Neural cell (in vitro differentiated cells): Measurements from ENCODE around the gene KIF6. TPM values are rescaled to one million over a fixed set of nuclear protein-coding genes. Genes with fewer than 3 reads are reported as not detected.

Experiments
- H2AFZ ChIP-seq: fragments of 200-600, 300-800 bp; sonication (generic), shearing (Covaris generic); 2 replicates; pipeline ENCODE4 v1.6.0; 2014; ENCODE audit warnings: low read depth, mild to moderate bottlenecking, antibody characterized with exemption, low read length, moderate library complexity
- H3F3A ChIP-seq: fragments of 200-600 bp; shearing (Covaris generic); 2 replicates; pipeline ENCODE4 v1.6.1; 2016; ENCODE audit warnings: mild to moderate bottlenecking, moderate library complexity, mixed read lengths, antibody characterized with exemption, low read length; ENCODE audit not compliant: insufficient read depth, poor library complexity, severe bottlenecking
- H3K27ac ChIP-seq: fragments of 200-600, 300-800 bp; sonication (generic), shearing (Covaris generic); 2 replicates; pipeline ENCODE4 v1.5.1; 2014; ENCODE audit warnings: mild to moderate bottlenecking, low read length, moderate library complexity
- H3K27me3 ChIP-seq: fragments of 300-800, 200-600 bp; sonication (generic), shearing (Covaris generic); 2 replicates; pipeline ENCODE4 v1.6.0; 2014; ENCODE audit warnings: mild to moderate bottlenecking, low read depth, low read length, moderate library complexity; ENCODE audit not compliant: insufficient read depth
- H3K36me3 ChIP-seq: fragments of 300-800, 200-600 bp; sonication (generic), shearing (Covaris generic); 2 replicates; pipeline ENCODE4 v1.5.1; 2014; ENCODE audit warnings: mild to moderate bottlenecking, antibody characterized with exemption, low read length, moderate library complexity; ENCODE audit not compliant: insufficient read depth
- H3K4me2 ChIP-seq: fragments of 300-800, 200-600 bp; sonication (generic), shearing (Covaris generic); 2 replicates; pipeline ENCODE4 v1.6.0; 2014; ENCODE audit warnings: mild to moderate bottlenecking, low read length
- H3K4me3 ChIP-seq: fragments of 300-800, 200-600 bp; sonication (generic), shearing (Covaris generic); 2 replicates; pipeline ENCODE4 v1.5.1; 2014; ENCODE audit warnings: mild to moderate bottlenecking, low read length, moderate library complexity
- H3K79me2 ChIP-seq: fragments of 200-600 bp; shearing (Covaris generic); replicated peaks from 2 replicates; pipeline ENCODE4 v1.6.0; 2014; ENCODE audit warnings: mild to moderate bottlenecking, low read length, moderate library complexity; ENCODE audit not compliant: insufficient read depth
- H3K9ac ChIP-seq: fragments of 300-800, 200-600 bp; sonication (generic), shearing (Covaris generic); 2 replicates; pipeline ENCODE4 v1.6.1; 2016; ENCODE audit warnings: mild to moderate bottlenecking, low read length, mixed read lengths
- H3K9me2 ChIP-seq: fragments of 200-600 bp; shearing (Covaris generic); 2 replicates; pipeline ENCODE4 v1.6.1; 2016; ENCODE audit warnings: mild to moderate bottlenecking, low read length, mixed read lengths; ENCODE audit not compliant: insufficient read depth
- H3K9me3 ChIP-seq: fragments of 200-600, 300-800 bp; sonication (generic), shearing (Covaris generic); 2 replicates; pipeline ENCODE4 v1.6.1; 2016; ENCODE audit warnings: mild to moderate bottlenecking, mixed run types, low read length, moderate library complexity, mixed read lengths
- H4K20me1 ChIP-seq: fragments of 200-600 bp; shearing (Covaris generic); 2 replicates; pipeline ENCODE4 v1.6.1; 2016; ENCODE audit warnings: mild to moderate bottlenecking, mixed run types; ENCODE audit not compliant: insufficient read depth
- EP300 ChIP-seq: fragments of 450-650 bp; conservative IDR thresholded peaks from 2 replicates; pipeline ENCODE4 v1.6.1; 2014; ENCODE audit warnings: antibody characterized with exemption, mild to moderate bottlenecking, moderate library complexity; ENCODE audit not compliant: poor library complexity, severe bottlenecking
- EZH2 ChIP-seq: fragments of 200-600, 300-800 bp; shearing (Covaris generic), sonication (generic); IDR thresholded peaks from 2 replicates; pipeline ENCODE4 v1.6.1; 2014; ENCODE audit warnings: antibody characterized with exemption, low read length, borderline replicate concordance, mild to moderate bottlenecking; ENCODE audit not compliant: insufficient read depth, poor library complexity, severe bottlenecking
- MXI1 ChIP-seq: fragments of 450-650 bp; conservative IDR thresholded peaks from 2 replicates; pipeline ENCODE4 v1.6.1; 2014; ENCODE audit warnings: antibody characterized with exemption, mild to moderate bottlenecking; ENCODE audit not compliant: poor library complexity, severe bottlenecking
- POLR2AphosphoS5 ChIP-seq: IDR thresholded peaks from 2 replicates; pipeline ENCODE4 v1.6.1; 2012
- RAD21 ChIP-seq: fragments of 450-650 bp; conservative IDR thresholded peaks from 2 replicates; pipeline ENCODE4 v1.6.1; 2014; ENCODE audit warnings: antibody characterized with exemption, mild to moderate bottlenecking, moderate library complexity
- SMC3 ChIP-seq: fragments of 450-650 bp; conservative IDR thresholded peaks from 2 replicates; pipeline ENCODE4 v1.6.1; 2014; ENCODE audit warnings: antibody characterized with exemption, mild to moderate bottlenecking, moderate library complexity; ENCODE audit not compliant: poor library complexity
- TAF1 ChIP-seq: IDR thresholded peaks from 2 replicates; pipeline ENCODE4 v1.6.1; 2012; ENCODE audit warnings: low read depth
- polyA minus RNA-seq: library from RNA; depleted of rRNA, polyadenylated mRNA; stranded (reverse); fragments of >200 nt; gene quantifications from 2 replicates; pipeline ENCODE4 v1.2.3, GENCODE V29; 2014
- polyA plus RNA-seq: library from polyadenylated mRNA; depleted of rRNA; stranded (reverse); fragments of >200 nt; gene quantifications from 2 replicates; pipeline ENCODE4 v1.2.3, GENCODE V29; 2014
- TF ChIP-seq, protein P1 (sequence below): IDR thresholded peaks from 2 replicates; pipeline ENCODE4 v1.6.1; 2012; ENCODE audit warnings: borderline replicate concordance
- TF ChIP-seq, protein P2 (sequence below): fragments of 450-650 bp; IDR thresholded peaks from 2 replicates; pipeline ENCODE4 v1.5.1; 2014; ENCODE audit warnings: antibody characterized with exemption, mild to moderate bottlenecking, moderate library complexity; ENCODE audit not compliant: poor library complexity, severe bottlenecking

The KIF6 gene
- polyA plus RNA-seq (0.06 and 2.1 TPM in 2 replicates), polyA minus RNA-seq (0.73 and 2.3 TPM in 2 replicates)

- TF ChIP-seq TAF1 (no peak), EZH2 (no peak), RAD21 (peak; percentile 52), POLR2AphosphoS5 (no peak), SMC3 (peak; percentile 57), MXI1 (peak; percentile 88), EP300 (no peak)
- TF ChIP-seq, protein P1, sequence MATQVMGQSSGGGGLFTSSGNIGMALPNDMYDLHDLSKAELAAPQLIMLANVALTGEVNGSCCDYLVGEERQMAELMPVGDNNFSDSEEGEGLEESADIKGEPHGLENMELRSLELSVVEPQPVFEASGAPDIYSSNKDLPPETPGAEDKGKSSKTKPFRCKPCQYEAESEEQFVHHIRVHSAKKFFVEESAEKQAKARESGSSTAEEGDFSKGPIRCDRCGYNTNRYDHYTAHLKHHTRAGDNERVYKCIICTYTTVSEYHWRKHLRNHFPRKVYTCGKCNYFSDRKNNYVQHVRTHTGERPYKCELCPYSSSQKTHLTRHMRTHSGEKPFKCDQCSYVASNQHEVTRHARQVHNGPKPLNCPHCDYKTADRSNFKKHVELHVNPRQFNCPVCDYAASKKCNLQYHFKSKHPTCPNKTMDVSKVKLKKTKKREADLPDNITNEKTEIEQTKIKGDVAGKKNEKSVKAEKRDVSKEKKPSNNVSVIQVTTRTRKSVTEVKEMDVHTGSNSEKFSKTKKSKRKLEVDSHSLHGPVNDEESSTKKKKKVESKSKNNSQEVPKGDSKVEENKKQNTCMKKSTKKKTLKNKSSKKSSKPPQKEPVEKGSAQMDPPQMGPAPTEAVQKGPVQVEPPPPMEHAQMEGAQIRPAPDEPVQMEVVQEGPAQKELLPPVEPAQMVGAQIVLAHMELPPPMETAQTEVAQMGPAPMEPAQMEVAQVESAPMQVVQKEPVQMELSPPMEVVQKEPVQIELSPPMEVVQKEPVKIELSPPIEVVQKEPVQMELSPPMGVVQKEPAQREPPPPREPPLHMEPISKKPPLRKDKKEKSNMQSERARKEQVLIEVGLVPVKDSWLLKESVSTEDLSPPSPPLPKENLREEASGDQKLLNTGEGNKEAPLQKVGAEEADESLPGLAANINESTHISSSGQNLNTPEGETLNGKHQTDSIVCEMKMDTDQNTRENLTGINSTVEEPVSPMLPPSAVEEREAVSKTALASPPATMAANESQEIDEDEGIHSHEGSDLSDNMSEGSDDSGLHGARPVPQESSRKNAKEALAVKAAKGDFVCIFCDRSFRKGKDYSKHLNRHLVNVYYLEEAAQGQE, result no peak
- TF ChIP-seq, protein P2, sequence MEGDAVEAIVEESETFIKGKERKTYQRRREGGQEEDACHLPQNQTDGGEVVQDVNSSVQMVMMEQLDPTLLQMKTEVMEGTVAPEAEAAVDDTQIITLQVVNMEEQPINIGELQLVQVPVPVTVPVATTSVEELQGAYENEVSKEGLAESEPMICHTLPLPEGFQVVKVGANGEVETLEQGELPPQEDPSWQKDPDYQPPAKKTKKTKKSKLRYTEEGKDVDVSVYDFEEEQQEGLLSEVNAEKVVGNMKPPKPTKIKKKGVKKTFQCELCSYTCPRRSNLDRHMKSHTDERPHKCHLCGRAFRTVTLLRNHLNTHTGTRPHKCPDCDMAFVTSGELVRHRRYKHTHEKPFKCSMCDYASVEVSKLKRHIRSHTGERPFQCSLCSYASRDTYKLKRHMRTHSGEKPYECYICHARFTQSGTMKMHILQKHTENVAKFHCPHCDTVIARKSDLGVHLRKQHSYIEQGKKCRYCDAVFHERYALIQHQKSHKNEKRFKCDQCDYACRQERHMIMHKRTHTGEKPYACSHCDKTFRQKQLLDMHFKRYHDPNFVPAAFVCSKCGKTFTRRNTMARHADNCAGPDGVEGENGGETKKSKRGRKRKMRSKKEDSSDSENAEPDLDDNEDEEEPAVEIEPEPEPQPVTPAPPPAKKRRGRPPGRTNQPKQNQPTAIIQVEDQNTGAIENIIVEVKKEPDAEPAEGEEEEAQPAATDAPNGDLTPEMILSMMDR, result no peak
- Histone ChIP-seq H3K36me3 (no peaks in the 10 kb centered on the region), H4K20me1 (no peaks in the 10 kb centered on the region), H3K9me3 (no peaks in the 10 kb centered on the region), H2AFZ (peak within 1 kb of the TSS; percentile 52), H3K27ac (no peak within 1 kb of the TSS), H3F3A (no peaks in the 10 kb centered on the region), H3K4me2 (no peak within 1 kb of the TSS), H3K9ac (peak within 1 kb of the TSS; percentile 57), H3K9me2 (no peaks in the 10 kb centered on the region), H3K27me3 (no peaks in the 10 kb centered on the region), H3K4me3 (peak within 1 kb of the TSS; percentile 77), H3K79me2 (no peaks in the 10 kb centered on the region)
Measured at GRCh38 chr6:39724787-39725631, at the start of gene KIF6. Gene KIF6, minus strand, starts transcription at chr6:39725408. Its CDS starts 98 bp downstream, at chr6:39725310.

GRCh38 chr6:39773782-39774181 lies 48.6 kb upstream of the KIF6 start:
- H3K79me2 ChIP-seq, result no peaks in the 10 kb centered on the region
- no peaks in the 10 kb centered on the region for H3K9me3 ChIP-seq
- H4K20me1 ChIP-seq, result no peaks in the 10 kb centered on the region
- no peak overlapping the region for H2AFZ ChIP-seq
- TF ChIP-seq, protein P2, result no peak
- no peak for TF ChIP-seq EZH2
- no peak for TF ChIP-seq RAD21
- no peak for TF ChIP-seq POLR2AphosphoS5
- no peaks in the 10 kb centered on the region for H3K27me3 ChIP-seq
- no peak overlapping the region for H3K9ac ChIP-seq
- no peaks in the 10 kb centered on the region for H3K36me3 ChIP-seq
- H3K9me2 ChIP-seq, result no peaks in the 10 kb centered on the region
- H3K4me2 ChIP-seq, result no peak overlapping the region
- H3K4me3 ChIP-seq, result no peak overlapping the region
- no peaks in the 10 kb centered on the region for H3F3A ChIP-seq
- no peak overlapping the region for H3K27ac ChIP-seq
